SK-N-MC (cell line): ENCODE data around the gene OR1K1.

Experiments
- EZH2 ChIP-seq: fragments of 200-600 bp; sonication (generic); IDR thresholded peaks from one replicate; pipeline ENCODE4 v1.6.1; 2017; ENCODE audit warnings: antibody characterized with exemption
- POLR2AphosphoS5 ChIP-seq: IDR thresholded peaks from 2 replicates; pipeline ENCODE4 v1.6.1; 2012; ENCODE audit warnings: mild to moderate bottlenecking, low read depth, low read length, borderline replicate concordance

DNA sequence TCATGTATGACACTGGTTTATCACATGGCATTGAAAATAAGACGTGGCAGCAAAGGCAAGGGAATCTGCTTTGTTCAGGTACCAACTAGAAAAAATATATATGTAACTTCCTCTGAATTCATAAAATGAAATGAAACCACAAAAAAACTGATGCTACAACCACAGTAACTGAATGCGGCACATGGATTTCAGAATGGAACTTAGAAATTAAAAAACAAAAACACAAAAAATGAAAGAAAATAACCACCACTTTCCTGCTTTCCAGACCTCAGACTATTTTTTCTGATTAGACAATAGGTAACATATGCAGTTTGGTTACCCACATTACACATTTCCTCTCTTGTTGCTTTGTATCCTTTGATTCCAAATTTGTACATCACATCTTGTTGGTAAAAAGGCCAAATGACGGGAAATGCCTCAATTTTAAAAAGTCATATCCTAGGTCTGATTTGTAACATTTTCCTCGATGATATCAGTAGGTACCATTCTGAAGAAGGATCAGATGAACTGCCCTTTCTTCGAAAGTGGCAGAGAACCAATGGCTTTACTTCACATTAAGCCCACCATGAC, 46.5 kb downstream of the OR1K1 start:
- TF ChIP-seq POLR2AphosphoS5 (no peak), EZH2 (no peak)
